ENCODE measurements around the gene PDE4D.
A peak's percentile ranks its signal among the peaks of the same experiment; 100 is the strongest.
"Not testable (repeated sequence)": the region's sequence is repeated elsewhere in the genome, so short reads cannot be mapped to it uniquely, and the experiment has no call there.

The PDE4D gene

GRCh38 chr5:59428391-59428790 lies 465.1 kb downstream of the PDE4D start:
- Mint-ChIP-seq H3K27me3 (no peaks in the 10 kb centered on the region), H3K9me3 (peaks cover 0 to 2% of the 10 kb centered on the region in 2 donors), H3K4me3 (no peak overlapping the region), H3K27ac (no peak overlapping the region), H3K36me3 (peaks cover 4 to 8% of the 10 kb centered on the region in 2 donors), H3K4me1 (no peaks in the 10 kb centered on the region)
- no peak for DNase-seq
- no peak for ATAC-seq (replicated peaks)

DNA sequence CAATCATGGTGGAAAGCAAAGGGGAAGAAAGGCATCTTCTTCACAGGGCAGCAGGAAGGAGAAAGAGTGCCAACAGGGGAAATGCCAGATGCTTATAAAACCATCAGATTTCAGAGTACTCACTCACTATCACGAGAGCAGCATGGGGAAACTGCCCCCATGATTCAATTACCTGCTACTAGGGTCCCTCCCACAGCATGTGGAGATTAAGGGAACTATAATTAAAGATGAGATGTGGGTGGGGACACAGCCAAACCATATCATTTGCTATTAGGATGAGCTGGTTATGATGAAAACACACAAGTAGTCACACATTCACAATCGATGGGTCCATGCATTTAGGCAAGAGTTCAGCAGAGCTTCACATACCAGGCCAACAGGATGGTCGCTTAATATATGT lies 469.0 kb downstream of the PDE4D start:
- H3K27ac Mint-ChIP-seq, result no peak overlapping the region
- no peaks in the 10 kb centered on the region for H3K27me3 Mint-ChIP-seq
- peaks cover 4% of the 10 kb centered on the region in 2 donors for H3K36me3 Mint-ChIP-seq
- no peaks in the 10 kb centered on the region for H3K4me1 Mint-ChIP-seq
- DNase-seq, result no peak
- H3K4me3 Mint-ChIP-seq, result no peak overlapping the region
- peaks cover 0 to 2% of the 10 kb centered on the region in 2 donors for H3K9me3 Mint-ChIP-seq
- no peak for ATAC-seq (replicated peaks)

DNA sequence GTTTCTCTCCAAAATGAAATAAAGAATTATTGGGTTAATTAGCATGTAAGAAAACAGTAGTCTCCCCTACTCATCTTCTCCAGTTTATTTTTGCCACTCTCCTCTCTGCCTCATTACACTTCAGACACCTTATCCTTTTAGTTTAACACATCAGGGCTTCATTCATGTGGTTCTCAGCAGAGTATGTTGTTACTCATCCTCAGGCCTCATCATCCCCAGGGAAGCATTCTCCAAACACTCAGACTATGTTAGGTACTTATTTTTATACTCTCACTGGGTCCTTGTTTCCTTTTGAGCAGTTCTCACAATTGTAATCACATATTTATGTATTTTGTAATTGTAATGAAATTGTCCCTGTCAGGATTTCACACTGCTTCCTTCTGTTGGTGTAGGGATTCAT lies 470.5 kb downstream of the PDE4D start:
- no peaks in the 10 kb centered on the region for H3K4me1 Mint-ChIP-seq
- no peaks in the 10 kb centered on the region for H3K27me3 Mint-ChIP-seq
- no peak overlapping the region for H3K27ac Mint-ChIP-seq
- ATAC-seq (replicated peaks), result no peak
- peaks cover 0 to 2% of the 10 kb centered on the region in 2 donors for H3K9me3 Mint-ChIP-seq
- DNase-seq, result no peak
- peaks cover 4% of the 10 kb centered on the region in 2 donors for H3K36me3 Mint-ChIP-seq
- no peak overlapping the region for H3K4me3 Mint-ChIP-seq

DNA sequence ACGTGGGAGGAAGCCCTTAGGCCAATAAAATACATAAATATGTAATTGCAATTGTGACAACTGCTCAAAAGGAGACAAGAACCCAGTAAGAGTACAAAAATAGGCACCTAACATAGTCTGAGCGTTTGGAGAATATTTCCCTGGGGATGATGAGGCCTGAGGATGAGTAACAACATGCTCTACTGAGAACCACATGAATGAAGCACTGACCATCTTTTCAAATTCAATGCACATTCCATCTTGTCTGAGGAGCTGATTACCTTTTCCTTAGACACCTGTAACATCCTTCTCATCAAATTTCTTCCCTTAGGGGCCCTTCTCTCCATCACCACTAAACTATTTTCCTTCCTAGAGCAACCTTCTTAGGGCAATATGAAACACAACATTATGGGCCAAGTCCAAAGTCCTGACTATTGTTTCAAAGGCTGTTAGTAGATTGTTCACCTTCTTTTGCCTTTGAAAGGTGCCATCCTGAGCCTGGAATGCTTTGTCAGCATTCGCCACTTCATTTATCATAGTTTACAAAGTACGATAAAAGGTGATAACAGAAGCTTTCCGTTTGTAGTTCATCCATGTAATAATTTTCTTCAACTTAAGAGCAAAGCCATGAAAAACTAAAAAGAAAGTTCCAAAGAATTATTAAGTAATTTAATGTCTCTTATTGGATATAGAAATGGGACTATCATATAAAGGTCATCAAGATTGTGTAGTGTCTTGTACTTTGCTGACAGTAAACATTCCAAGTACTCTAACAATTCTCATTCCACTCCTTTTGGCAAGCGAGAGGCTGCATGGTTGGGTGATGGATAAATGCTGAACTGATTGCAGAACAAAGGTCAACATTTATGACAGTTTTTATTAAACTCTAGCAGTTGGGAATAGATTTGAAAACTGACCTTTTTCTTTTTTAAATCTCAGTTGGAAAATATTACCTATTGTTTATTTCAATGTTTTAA lies 471.3 kb downstream of the PDE4D start:
- H3K4me3 Mint-ChIP-seq, result no peak overlapping the region
- ATAC-seq (replicated peaks), result no peak
- DNase-seq, result no peak
- no peaks in the 10 kb centered on the region for H3K27me3 Mint-ChIP-seq
- H3K4me1 Mint-ChIP-seq, result no peaks in the 10 kb centered on the region
- peaks cover 4% of the 10 kb centered on the region in 2 donors for H3K36me3 Mint-ChIP-seq
- peaks cover 0 to 2% of the 10 kb centered on the region in 2 donors for H3K9me3 Mint-ChIP-seq
- H3K27ac Mint-ChIP-seq, result no peak overlapping the region

DNA sequence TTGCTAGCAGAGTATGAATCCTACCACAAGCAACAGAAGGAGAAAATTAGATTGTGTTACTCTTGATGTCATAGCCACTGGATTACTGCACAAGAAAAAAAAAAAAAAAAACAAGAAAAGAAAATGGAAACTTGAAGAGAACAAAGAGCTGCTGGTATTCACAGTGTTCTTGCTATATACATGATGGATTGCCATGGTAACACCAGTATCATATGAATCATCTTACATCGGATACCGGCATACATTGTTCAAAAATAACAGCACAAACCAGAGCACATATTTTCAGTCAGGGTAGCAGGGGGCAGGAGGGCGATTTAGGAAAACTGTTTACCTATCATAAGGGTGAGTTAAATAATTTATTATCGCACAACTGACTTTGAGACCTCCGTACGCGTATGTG lies 472.9 kb downstream of the PDE4D start:
- Mint-ChIP-seq H3K4me3 (no peak overlapping the region), H3K27me3 (no peaks in the 10 kb centered on the region), H3K36me3 (peaks cover 4% of the 10 kb centered on the region in 2 donors), H3K9me3 (peaks cover 0 to 2% of the 10 kb centered on the region in 2 donors), H3K27ac (no peak overlapping the region), H3K4me1 (no peaks in the 10 kb centered on the region)
- no peak for DNase-seq
- no peak for ATAC-seq (replicated peaks)

GRCh38 chr5:59418808-59419207 lies 474.7 kb downstream of the PDE4D start:
- H3K27ac Mint-ChIP-seq, result no peak overlapping the region
- no peaks in the 10 kb centered on the region for H3K4me1 Mint-ChIP-seq
- ATAC-seq (replicated peaks) (no peak), DNase-seq (no peak)
- no peaks in the 10 kb centered on the region for H3K27me3 Mint-ChIP-seq
- no peak overlapping the region for H3K4me3 Mint-ChIP-seq
- H3K36me3 Mint-ChIP-seq, result peaks cover 3 to 6% of the 10 kb centered on the region in 2 donors
- H3K9me3 Mint-ChIP-seq, result peaks cover 0 to under 1% of the 10 kb centered on the region in 2 donors

DNA sequence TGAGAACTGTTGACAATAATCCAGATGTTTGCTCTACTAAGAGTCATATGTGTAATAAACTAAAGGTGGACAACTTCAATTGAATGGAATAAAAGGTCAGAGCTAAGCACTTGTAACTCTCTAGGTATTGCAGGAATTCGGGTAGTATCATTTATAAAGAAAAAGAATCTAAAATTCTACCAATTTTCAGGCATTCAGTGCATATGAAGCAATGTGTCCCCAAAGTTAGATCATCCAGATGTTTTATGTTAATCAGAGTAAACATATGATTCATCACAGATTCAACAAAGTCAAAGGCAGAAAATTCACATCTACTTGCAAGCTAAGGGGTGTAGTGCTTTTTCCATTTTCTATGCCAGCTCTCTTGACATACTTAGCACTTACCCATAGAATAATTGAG lies 477.1 kb downstream of the PDE4D start:
- DNase-seq (no peak), ATAC-seq (replicated peaks) (no peak)
- H3K4me3 Mint-ChIP-seq, result no peak overlapping the region
- H3K36me3 Mint-ChIP-seq, result peaks cover 0 to 3% of the 10 kb centered on the region in 2 donors
- H3K9me3 Mint-ChIP-seq, result no peaks in the 10 kb centered on the region
- no peak overlapping the region for H3K27ac Mint-ChIP-seq
- H3K4me1 Mint-ChIP-seq, result no peaks in the 10 kb centered on the region
- H3K27me3 Mint-ChIP-seq, result no peaks in the 10 kb centered on the region

- Mint-ChIP-seq H3K36me3 (peaks cover 0 to 3% of the 10 kb centered on the region in 2 donors), H3K27me3 (no peaks in the 10 kb centered on the region), H3K4me3 (no peak overlapping the region), H3K4me1 (no peaks in the 10 kb centered on the region), H3K9me3 (no peaks in the 10 kb centered on the region), H3K27ac (no peak overlapping the region)
- ATAC-seq (replicated peaks), result no peak
- no peak for DNase-seq
Measured at GRCh38 chr5:59416026-59416425, 477.5 kb downstream of the PDE4D start.

DNA sequence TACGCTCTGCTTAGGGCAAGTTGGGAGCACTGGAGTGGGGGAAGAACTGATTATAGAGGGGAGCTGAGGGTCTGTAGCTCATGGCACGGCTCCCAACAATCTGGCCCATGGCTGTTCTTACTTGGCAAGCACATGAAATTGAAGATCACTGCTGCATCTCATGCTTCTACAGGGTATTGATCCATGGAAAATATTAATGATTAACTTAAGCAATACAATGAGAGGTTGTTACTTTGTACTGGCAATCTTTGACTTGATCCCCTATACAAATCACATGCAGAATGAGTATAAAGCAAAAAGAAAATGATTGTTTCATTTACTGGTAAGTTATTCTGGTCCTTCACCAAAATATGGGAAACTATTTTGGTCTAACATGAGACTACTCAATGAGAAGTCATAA lies 481.1 kb downstream of the PDE4D start:
- H3K4me3 Mint-ChIP-seq, result no peak overlapping the region
- H3K4me1 Mint-ChIP-seq, result no peaks in the 10 kb centered on the region
- no peaks in the 10 kb centered on the region for H3K27me3 Mint-ChIP-seq
- H3K9me3 Mint-ChIP-seq, result peaks cover 5 to 8% of the 10 kb centered on the region in 2 donors
- DNase-seq, result no peak
- H3K27ac Mint-ChIP-seq, result no peak overlapping the region
- peaks cover 3 to 20% of the 10 kb centered on the region in 2 donors for H3K36me3 Mint-ChIP-seq
- no peak for ATAC-seq (replicated peaks)

DNA sequence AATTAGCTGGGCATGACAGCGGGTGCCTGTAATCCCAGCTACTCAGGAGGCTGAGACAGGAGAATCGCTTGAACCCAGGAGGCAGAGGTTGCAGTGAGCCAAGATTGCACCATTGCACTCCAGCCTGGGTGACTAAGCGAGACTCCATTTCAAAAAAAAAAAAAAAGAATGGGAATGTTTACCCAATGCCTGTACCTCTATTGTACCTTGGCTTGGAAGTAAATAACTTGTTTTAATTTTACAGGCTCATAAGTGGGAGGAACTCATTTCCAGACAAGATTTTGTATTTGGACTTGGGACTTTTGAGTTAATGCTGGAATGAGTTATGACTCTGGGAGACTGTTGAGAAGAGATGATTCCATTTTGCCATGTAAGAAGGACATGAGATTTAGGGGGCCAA lies 484.5 kb downstream of the PDE4D start:
- peaks cover 3 to 26% of the 10 kb centered on the region in 2 donors for H3K36me3 Mint-ChIP-seq
- not testable (repeated sequence) for H3K27me3 Mint-ChIP-seq; ATAC-seq (replicated peaks); H3K27ac Mint-ChIP-seq; H3K4me3 Mint-ChIP-seq; DNase-seq; H3K4me1 Mint-ChIP-seq
- H3K9me3 Mint-ChIP-seq, result peaks cover 11% of the 10 kb centered on the region in 2 donors

DNA sequence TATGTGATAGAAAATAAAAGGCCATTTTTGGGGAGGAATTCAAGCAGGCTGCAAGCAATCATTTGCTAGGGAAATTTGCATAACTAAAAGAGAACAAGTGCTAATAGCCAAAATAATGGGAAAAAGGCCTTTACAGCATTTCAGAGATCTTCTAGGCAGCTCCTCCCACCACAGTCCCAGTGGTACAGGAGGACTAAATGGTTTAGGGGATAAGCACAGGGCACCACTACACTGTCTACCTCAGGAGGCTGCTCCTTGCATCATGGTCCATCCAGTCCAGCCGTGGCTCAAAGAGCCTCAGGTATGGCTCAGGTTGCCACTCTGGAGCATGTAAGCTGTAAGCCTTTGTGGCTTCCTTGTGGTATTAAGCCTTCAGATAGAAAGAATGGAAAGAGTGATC lies 485.6 kb downstream of the PDE4D start:
- Mint-ChIP-seq H3K27me3 (no peaks in the 10 kb centered on the region), H3K27ac (no peak overlapping the region), H3K4me1 (no peaks in the 10 kb centered on the region), H3K9me3 (peaks cover 11 to 14% of the 10 kb centered on the region in 2 donors), H3K4me3 (no peak overlapping the region), H3K36me3 (peaks cover 3 to 26% of the 10 kb centered on the region in 2 donors)
- ATAC-seq (replicated peaks) (no peak), DNase-seq (no peak)

DNA sequence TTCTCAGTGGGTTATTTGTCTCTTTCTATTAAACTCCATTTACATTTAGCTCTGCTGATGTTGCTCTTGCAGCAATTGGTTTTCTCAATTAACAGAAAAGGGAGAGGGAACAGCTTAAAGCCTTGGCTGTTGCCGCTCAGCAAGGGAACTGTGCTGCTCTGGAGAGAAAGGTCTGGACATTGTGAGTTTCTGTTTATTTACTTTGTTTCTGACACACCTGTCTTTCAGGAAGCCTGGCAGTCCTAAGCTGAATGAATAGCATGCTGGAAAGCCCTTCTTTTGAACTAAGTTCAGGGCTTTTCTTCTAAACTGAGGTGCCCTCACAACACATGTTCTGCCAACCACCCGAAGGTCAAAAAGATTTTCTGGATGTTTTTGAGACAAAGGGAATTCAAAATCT lies 491.9 kb downstream of the PDE4D start:
- Mint-ChIP-seq H3K36me3 (peaks cover 0 to 8% of the 10 kb centered on the region in 2 donors), H3K27ac (no peak overlapping the region), H3K4me3 (no peak overlapping the region), H3K27me3 (no peaks in the 10 kb centered on the region), H3K9me3 (peaks cover 0 to 6% of the 10 kb centered on the region in 2 donors), H3K4me1 (no peaks in the 10 kb centered on the region)
- ATAC-seq (replicated peaks) (no peak), DNase-seq (no peak)

DNA sequence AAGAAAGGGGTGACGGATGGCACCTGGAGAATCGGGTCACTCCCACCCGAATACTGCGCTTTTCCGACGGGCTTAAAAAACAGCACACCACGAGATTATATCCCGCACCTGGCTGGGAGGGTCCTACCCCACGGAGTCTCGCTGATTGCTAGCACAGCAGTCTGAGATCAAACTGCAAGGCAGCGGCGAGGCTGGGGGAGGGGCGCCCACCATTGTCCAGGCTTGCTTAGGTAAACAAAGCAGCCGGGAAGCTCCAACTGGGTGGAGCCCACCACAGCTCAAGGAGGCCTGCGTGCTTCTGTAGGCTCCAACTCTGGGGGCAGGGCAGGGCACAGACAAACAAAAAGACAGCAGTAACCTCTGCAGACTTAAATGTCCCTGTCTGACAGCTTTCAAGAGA lies 498.6 kb downstream of the PDE4D start:
- not testable (repeated sequence) for H3K9me3 Mint-ChIP-seq; H3K4me3 Mint-ChIP-seq; H3K27ac Mint-ChIP-seq; H3K4me1 Mint-ChIP-seq; ATAC-seq (replicated peaks); DNase-seq; H3K27me3 Mint-ChIP-seq; H3K36me3 Mint-ChIP-seq

DNA sequence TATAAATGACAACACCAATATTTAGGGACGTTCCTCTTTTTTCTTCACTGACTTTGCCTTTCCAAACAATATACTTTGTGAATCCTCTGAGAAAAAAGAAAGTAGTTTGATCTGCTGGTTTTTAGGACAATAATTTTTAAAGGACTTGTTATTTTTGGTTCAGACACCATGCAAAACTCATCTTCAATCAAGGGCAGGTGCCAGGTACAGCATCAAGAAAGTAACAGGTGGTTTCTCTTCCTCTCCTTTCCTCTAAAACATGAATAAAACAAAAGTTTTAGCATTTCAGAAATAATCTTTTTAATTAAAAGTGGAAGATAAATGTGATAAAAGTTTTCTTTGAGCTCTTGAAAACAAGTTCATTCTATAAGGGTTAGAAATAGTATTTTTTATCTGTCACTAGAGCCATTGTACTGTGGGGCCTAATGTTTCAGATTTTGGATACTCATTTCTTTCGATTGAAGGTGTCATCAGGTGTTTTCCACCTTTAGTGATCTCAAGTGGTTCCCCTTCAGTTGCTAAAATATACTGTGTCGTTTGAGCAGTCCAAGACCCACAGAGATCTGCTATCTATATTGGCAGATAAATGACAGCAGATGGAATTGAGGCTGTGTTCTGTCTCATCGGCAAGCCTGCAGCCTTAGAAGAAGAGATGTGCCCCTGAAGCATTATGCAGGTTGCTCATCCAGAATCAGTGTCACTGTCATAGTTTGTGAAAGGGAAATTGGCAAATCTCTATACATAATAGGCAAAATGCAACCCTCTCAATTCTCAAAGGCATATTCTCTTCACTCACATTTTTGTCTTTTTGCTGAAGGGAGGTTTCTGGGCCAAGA lies 499.7 kb downstream of the PDE4D start:
- Mint-ChIP-seq H3K9me3 (no peaks in the 10 kb centered on the region), H3K27me3 (no peaks in the 10 kb centered on the region), H3K4me3 (no peak overlapping the region), H3K27ac (no peak overlapping the region), H3K4me1 (peaks cover 5 to 6% of the 10 kb centered on the region in 2 donors), H3K36me3 (no peaks in the 10 kb centered on the region)
- ATAC-seq (replicated peaks), result peak in 1 of 2 donors; percentile 65
- DNase-seq, result no peak

All from stimulated activated naive B cell treated with anti-CD40 and anti-IgM and Interleukin-4, amounts not matched to agents 10 μg/mL and 1 μg/mL and 100 μg/mL, for 72 hours (primary cell).